K562 (cell line): ENCODE data around the gene SLC35F5. TPM values are rescaled to one million over a fixed set of nuclear protein-coding genes. Genes with fewer than 3 reads are reported as not detected.

Experiments used
- ATAC-seq: fragments of 200-7000 bp; cut with Tn5 transposase; 3 replicates; pipeline ENCODE4 v1.9.1; 2020; ENCODE audit warnings: moderate library complexity
- BruUV-seq: library from RNA; stranded (reverse); fragments of 400-500 nt; replicated peaks from 2 replicates; lab custom pipeline; 2021; lab: Mats Ljungman, UMichigan
- CTCF ChIA-PET: fragments of 300-600 bp; formaldehyde crosslinking; extraction: SDS; loops from one replicate; lab custom pipeline; 2021; ENCODE audit warnings: low intra/inter-chr PET ratio; lab: Yijun Ruan, JAX
- POLR2A ChIA-PET: fragments of 300-600, 350-650 bp; sonication (Branson Sonifier 250); formaldehyde crosslinking; extraction: SDS; loops from one replicate; lab custom pipeline; 2021; ENCODE audit warnings: antibody characterized with exemption, inconsistent platforms; lab: Yijun Ruan, JAX
- DNase-seq, 4 experiments: peaks; one replicate each; pipeline versions ENCODE4 v3.0.0 to v3.0.0-alpha.2; 2011 to 2018; ENCODE audit warnings: low spot score in 3 of 4, mixed read lengths in 3 of 4; ENCODE audit errors: extremely low read depth in 1 of 4
- FAIRE-seq: peaks from 2 replicates; lab custom pipeline; 2011; peaks lifted over from hg19 to GRCh38; lab: Jason Lieb, UNC
- H2AFZ ChIP-seq: 2 replicates; pipeline ENCODE4 v1.6.0; 2011; ENCODE audit warnings: low read depth, low read length, control low read depth, inconsistent platforms
- H3K27ac ChIP-seq: fragments of 200-600 bp; 3 replicates; pipeline ENCODE4 v1.8.0; 2011; ENCODE audit warnings: low read depth, mild to moderate bottlenecking, control low read depth, inconsistent platforms, low read length, moderate library complexity, mixed read lengths; ENCODE audit errors: extremely low read depth
- H3K27me3 ChIP-seq, 2 experiments: fragments of 300-600 bp in 1 of 2; 2 replicates in 1 of 2; 3 replicates in 1 of 2; pipeline versions ENCODE4 v1.6.0 to v1.8.0; 2011; ENCODE audit warnings: inconsistent platforms in 2 of 2, low read length in 2 of 2, mild to moderate bottlenecking in 1 of 2, mixed read lengths in 1 of 2, moderate library complexity in 1 of 2; ENCODE audit not compliant: control insufficient read depth in 2 of 2, insufficient read depth in 2 of 2
- H3K36me3 ChIP-seq: fragments of 300-600 bp; 3 replicates; pipeline ENCODE4 v1.8.0; 2011; ENCODE audit warnings: mild to moderate bottlenecking, low read length, inconsistent platforms; ENCODE audit not compliant: control insufficient read depth, insufficient read depth
- H3K4me1 ChIP-seq, 2 experiments: fragments of 200-600 bp in 1 of 2; replicated peaks in 1 of 2; 2 replicates in 1 of 2; 3 replicates in 1 of 2; pipeline versions ENCODE4 v1.5.1 to v1.8.0; 2011; ENCODE audit warnings: inconsistent platforms in 2 of 2, low read length in 2 of 2, mild to moderate bottlenecking in 1 of 2, mixed read lengths in 1 of 2, moderate library complexity in 1 of 2; ENCODE audit not compliant: control insufficient read depth in 2 of 2, insufficient read depth in 2 of 2
- H3K4me2 ChIP-seq: 2 replicates; pipeline ENCODE4 v1.6.1; 2011; ENCODE audit warnings: low read length, control low read depth, inconsistent platforms, mixed read lengths; ENCODE audit not compliant: insufficient read depth
- H3K4me3 ChIP-seq: fragments of 200-600 bp; sonication (generic), shearing (Covaris generic); 2 replicates; pipeline ENCODE4 v1.5.1; 2016; ENCODE audit warnings: control low read depth, inconsistent platforms
- H3K79me2 ChIP-seq: fragments of 200-600 bp; 3 replicates; pipeline ENCODE4 v1.8.0; 2011; ENCODE audit warnings: low read length, inconsistent platforms; ENCODE audit not compliant: control insufficient read depth, insufficient read depth
- H3K9ac ChIP-seq, 2 experiments: 2 replicates each; pipeline versions ENCODE4 v1.6.0 to v1.6.1; 2011; ENCODE audit warnings: low read depth in 2 of 2, low read length in 2 of 2, control low read depth in 1 of 2, inconsistent platforms in 1 of 2, mild to moderate bottlenecking in 1 of 2, mixed read lengths in 1 of 2; ENCODE audit not compliant: insufficient read depth in 1 of 2
- H3K9me1 ChIP-seq: one replicate; pipeline ENCODE4 v1.6.0; 2011; ENCODE audit warnings: inconsistent platforms, mild to moderate bottlenecking, low read length, moderate library complexity; ENCODE audit not compliant: control insufficient read depth, insufficient read depth
- H3K9me3 ChIP-seq: replicated peaks from 2 replicates; pipeline ENCODE4 v1.5.1; 2011; ENCODE audit warnings: low read depth, low read length, inconsistent platforms; ENCODE audit not compliant: control insufficient read depth, insufficient read depth
- H4K20me1 ChIP-seq: replicated peaks from 2 replicates; pipeline ENCODE4 v1.6.1; 2011; ENCODE audit warnings: low read length, inconsistent platforms, mixed read lengths; ENCODE audit not compliant: control insufficient read depth, insufficient read depth
- CBFB ChIP-seq: sonication (generic); formaldehyde crosslinking; IDR thresholded peaks from 2 replicates; pipeline ENCODE4 v1.4.0; 2020; ENCODE audit warnings: mild to moderate bottlenecking, missing genetic modification reagents
- CEBPB ChIP-seq: fragments of 450-650 bp; IDR thresholded peaks from 2 replicates; pipeline ENCODE4 v1.6.1; 2016; ENCODE audit warnings: missing genetic modification characterization, missing compliant biosample characterization
- CEBPG ChIP-seq, 3 experiments: fragments of 200-800 bp in 1 of 3; sonication (Bioruptor generic) in 1 of 3; sonication (generic) in 1 of 3; formaldehyde crosslinking in 1 of 3; IDR thresholded peaks in 2 of 3; conservative IDR thresholded peaks in 1 of 3; 2 replicates each; pipeline versions ENCODE4 v1.6.1 to v1.8.0; 2016 to 2022; ENCODE audit warnings: missing compliant biosample characterization in 2 of 3, missing genetic modification characterization in 2 of 3, mild to moderate bottlenecking in 1 of 3, missing genetic modification reagents in 1 of 3
- CREB3L1 ChIP-seq: fragments of 450-650 bp; IDR thresholded peaks from 2 replicates; pipeline ENCODE4 v1.6.1; 2014; ENCODE audit warnings: low read depth, mild to moderate bottlenecking, moderate library complexity, borderline replicate concordance
- E4F1 ChIP-seq: fragments of 250-450 bp; sonication (Bioruptor Pico); IDR thresholded peaks from 2 replicates; pipeline ENCODE4 v1.5.0; 2021; ENCODE audit warnings: mild to moderate bottlenecking, borderline replicate concordance
- MTA3 ChIP-seq: fragments of 450-650 bp; formaldehyde crosslinking; IDR thresholded peaks from 2 replicates; pipeline ENCODE4 v1.6.1; 2017; ENCODE audit warnings: mild to moderate bottlenecking, borderline replicate concordance
- NFATC3 ChIP-seq: fragments of 450-650 bp; IDR thresholded peaks from 2 replicates; pipeline ENCODE4 v1.6.1; 2017; ENCODE audit warnings: mild to moderate bottlenecking
- POLR3A ChIP-seq: IDR thresholded peaks from 2 replicates; pipeline ENCODE4 v1.6.1; 2011; ENCODE audit warnings: borderline replicate concordance, mild to moderate bottlenecking, moderate library complexity; ENCODE audit not compliant: insufficient read length, insufficient read depth; ENCODE audit errors: extremely low read depth
- SLC30A9 ChIP-seq: fragments of 250-450 bp; sonication (Bioruptor Pico); IDR thresholded peaks from 2 replicates; pipeline ENCODE4 v1.8.0; 2022; ENCODE audit warnings: mild to moderate bottlenecking, moderate library complexity
- SP1 ChIP-seq: sonication (generic); formaldehyde crosslinking; IDR thresholded peaks from 2 replicates; pipeline ENCODE4 v1.8.1; 2022; ENCODE audit warnings: mild to moderate bottlenecking, missing genetic modification reagents
- YBX1 ChIP-seq: fragments of 450-650 bp; IDR thresholded peaks from 2 replicates; pipeline ENCODE4 v1.7.1; 2016; ENCODE audit warnings: mild to moderate bottlenecking
- ZNF239 ChIP-seq: fragments of 250-450 bp; sonication (Bioruptor Pico); IDR thresholded peaks from 2 replicates; pipeline ENCODE4 v1.4.0; 2020; ENCODE audit warnings: mild to moderate bottlenecking
- WGBS: fragments of 100-300 bp; shearing (Covaris generic); methylation state at CpG from one replicate; pipeline ENCODE4 v1.1.6; 2016; ENCODE audit warnings: low coverage, mixed read lengths; ENCODE audit not compliant: insufficient coverage; ENCODE audit errors: missing lambda C conversion rate; 5-methylcytosine and 5-hydroxymethylcytosine counted together
- in situ Hi-C: fragments of 300-500 bp; cut with MboI; formaldehyde crosslinking; loops from 4 replicates; pipeline ENCODE4 v1.15.0; 2018; ENCODE audit warnings: inconsistent platforms, mixed read lengths
- intact Hi-C: fragments of 100-400 bp; cut with micrococcal nuclease; formaldehyde crosslinking; loops from 2 replicates; pipeline ENCODE4 v1.14.2; 2022
- polyA plus RNA-seq, 8 experiments: library from polyadenylated mRNA; depleted of rRNA in 4 of 8; stranded (reverse) in 5 of 8; unstranded in 3 of 8; fragments of >200 nt; fragmentation: Nextera tagmentation in 2 of 8; fragmentation: Illumina TruSeq in 1 of 8; extraction: Ambion mirVana in 2 of 8; extraction: Trizol in 1 of 8; gene quantifications; 2 replicates each; pipeline versions ENCODE4 v1.2.1 to v1.2.3, GENCODE V29; 2011 to 2014; ENCODE audit warnings: inconsistent platforms in 1 of 8, missing spikeins in 1 of 8
- total RNA-seq, 7 experiments: library from RNA; depleted of rRNA in 6 of 7; stranded (reverse); fragments of >200 nt in 6 of 7; fragmentation: Illumina TruSeq in 2 of 7; extraction: Trizol in 2 of 7; gene quantifications; 2 replicates each; pipeline versions ENCODE4 v1.2.1 to v1.2.3, GENCODE V29; 2011 to 2021; ENCODE audit warnings: low replicate concordance in 1 of 7

SLC35F5 gene
- total and polyA plus RNA-seq, 9 of the 15 experiments (the other 6 are each of a cell fraction or from before 2014, with no cell fraction given), result 4.9 to 50.7 (median 30.5) TPM

- WGBS, result 63% methylated on average over 3 of the region's 3 CpGs
- no peak for DNase-seq
- H3K27ac ChIP-seq, result no peak overlapping the region
- H4K20me1 ChIP-seq, result no peaks in the 10 kb centered on the region
- H3K27me3 ChIP-seq, result no peaks in the 10 kb centered on the region
- H3K4me2 ChIP-seq, result no peak overlapping the region
- H3K36me3 ChIP-seq, result peaks cover 56% of the 10 kb centered on the region; the same call in 2 of the 3 replicates
- POLR2A ChIA-PET, result interaction anchor here (0.9 to 1.6 kb wide), 4 partner anchors 9 to 28 kb away, joined by 3 to 4 read pairs (median 3); no protein-coding TSS in a partner anchor
- H3K4me1 ChIP-seq, result no peaks in the 10 kb centered on the region
- ATAC-seq, result peak; percentile 36; the same call in 2 of the 3 replicates
- intact Hi-C loops, result no loop called here
- H2AFZ ChIP-seq, result no peak overlapping the region
- no peaks in the 10 kb centered on the region for H3K9me3 ChIP-seq
- H3K79me2 ChIP-seq, result no peaks in the 10 kb centered on the region
- H3K4me3 ChIP-seq, result no peak overlapping the region
- BruUV-seq, result no TSS peak
- no peak overlapping the region for H3K9ac ChIP-seq
- TF ChIP-seq ZNF239 (CRISPR knock-in tag) (no peak), CEBPB (tag) (peak; percentile 61), CEBPG (CRISPR knock-in tag; IDR thresholded peaks at IDR 0.05) (no peak), CEBPG (tag; conservative IDR thresholded peaks at IDR 0.05 in 1 of 2, IDR thresholded peaks at IDR 0.05 in 1 of 2) (0 out of 4 replicates have a peak, but pooled peaks have one; percentile 12 to 19), SP1 (CRISPR knock-in tag) (no peak)
- in situ Hi-C loops, result no loop called here
- H3K9me1 ChIP-seq, result no peaks in the 10 kb centered on the region
- CTCF ChIA-PET, result no interaction called here
- FAIRE-seq, result no peak
Measured at GRCh38 chr2:113716291-113716690, 40.2 kb downstream of the SLC35F5 start.

- FAIRE-seq (no peak), DNase-seq (no peak), ATAC-seq (no peak)
- no peaks in the 10 kb centered on the region for H3K9me1 ChIP-seq
- no peaks in the 10 kb centered on the region for H3K79me2 ChIP-seq
- no peaks in the 10 kb centered on the region for H3K9me3 ChIP-seq
- in situ Hi-C loops, result no loop called here
- no peak overlapping the region for H2AFZ ChIP-seq
- H3K27ac ChIP-seq, result no peak overlapping the region
- H3K36me3 ChIP-seq, result peaks cover 40% of the 10 kb centered on the region; the same call in 2 of the 3 replicates
- H3K4me2 ChIP-seq, result no peak overlapping the region
- ChIA-PET CTCF (no interaction called here), POLR2A (no interaction called here)
- H3K4me1 ChIP-seq, result no peaks in the 10 kb centered on the region
- intact Hi-C loops, result no loop called here
- no peaks in the 10 kb centered on the region for H3K27me3 ChIP-seq
- H4K20me1 ChIP-seq, result no peaks in the 10 kb centered on the region
- WGBS, result 100% methylated on average over 2 of the region's 2 CpGs
- no TSS peak for BruUV-seq
- no peak overlapping the region for H3K9ac ChIP-seq
- H3K4me3 ChIP-seq, result no peak overlapping the region
- TF ChIP-seq CREB3L1 (no peak), E4F1 (no peak), POLR3A (no peak), CBFB (CRISPR knock-in tag) (no peak), SLC30A9 (CRISPR knock-in tag) (no peak), YBX1 (no peak), NFATC3 (no peak), MTA3 (no peak)
Measured at GRCh38 chr2:113712941-113713340, 43.5 kb downstream of the SLC35F5 start.
